SK-N-SH (cell line): ENCODE results near the gene NTHL1.

ENCODE experiments used
- EZH2phosphoT487 ChIP-seq: fragments of 200-600 bp; sonication (generic); IDR thresholded peaks from 2 replicates; pipeline ENCODE4 v1.6.1; 2017; ENCODE audit warnings: low read depth, mixed run types, mild to moderate bottlenecking, antibody characterized with exemption, moderate library complexity, borderline replicate concordance
- POLR2AphosphoS5 ChIP-seq: IDR thresholded peaks from 2 replicates; pipeline ENCODE4 v1.6.1; 2012; ENCODE audit warnings: low read depth, low read length

DNA sequence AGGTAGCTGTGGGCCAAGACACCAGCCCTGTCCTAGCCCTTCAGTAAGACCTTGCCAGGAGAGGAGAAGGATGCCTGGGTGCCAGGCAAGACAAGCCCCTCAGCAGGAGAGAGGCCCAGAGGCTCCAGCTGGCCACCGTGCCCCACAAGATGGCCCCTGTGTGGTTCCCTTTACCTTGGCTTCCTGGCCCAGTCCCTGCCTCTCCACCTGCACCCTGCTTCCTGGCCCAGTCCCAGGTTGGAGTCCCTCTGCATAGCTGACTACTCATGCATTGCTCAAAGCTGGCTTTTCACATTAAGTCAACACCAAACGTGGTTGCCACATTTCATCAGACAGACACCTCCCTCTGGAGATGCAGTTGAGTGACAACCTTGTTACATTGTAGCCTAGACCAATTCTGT lies 53.9 kb downstream of the NTHL1 start:
- TF ChIP-seq POLR2AphosphoS5, result no peak
- TF ChIP-seq EZH2phosphoT487, result no peak
